Peyer's patch (tissue), 4 donors: ENCODE results near the gene TPGS1. TPM values are rescaled to one million over a fixed set of nuclear protein-coding genes. Genes with fewer than 3 reads are reported as not detected.

Experiments
- DNase-seq, 3 donors: peaks; one replicate each; pipeline ENCODE4 v3.0.0-alpha.2; 2017 to 2019
- H3K27ac ChIP-seq, 4 donors: fragments of 200-600 bp; sonication (generic); one replicate each; pipeline ENCODE4 v1.5.1; 2016 to 2019
- H3K27me3 ChIP-seq, 2 donors: fragments of 200-600 bp; sonication (generic); one replicate each; pipeline ENCODE4 v1.5.1; 2019
- H3K36me3 ChIP-seq, 3 donors: fragments of 200-600 bp; sonication (generic); one replicate each; pipeline ENCODE4 v1.5.1; 2016 to 2019
- H3K4me1 ChIP-seq, 4 donors: fragments of 200-600 bp; sonication (generic); one replicate each; pipeline ENCODE4 v1.5.1; 2016 to 2019
- H3K4me3 ChIP-seq, 4 donors: fragments of 200-600 bp; sonication (generic); 1 replicate in 3 of 4; 2 replicates in 1 of 4; pipeline ENCODE4 v1.5.1; 2016 to 2019; ENCODE audit warnings: mild to moderate bottlenecking in 1 of 4
- H3K9me3 ChIP-seq, 4 donors: fragments of 200-600 bp; sonication (generic); one replicate each; pipeline ENCODE4 v1.5.1; 2016 to 2019; ENCODE audit warnings: mild to moderate bottlenecking in 1 of 4
- CTCF ChIP-seq, 6 experiments: fragments of 450-650 bp in 4 of 6; fragments of 200-600 bp in 2 of 6; sonication (generic) in 1 of 6; IDR thresholded peaks; one replicate each; pipeline ENCODE4 v1.5.1; 2017 to 2019; ENCODE audit warnings: antibody characterized with exemption in 6 of 6, mild to moderate bottlenecking in 3 of 6, moderate library complexity in 1 of 6
- POLR2A ChIP-seq, 2 donors: fragments of 450-650 bp; IDR thresholded peaks; one replicate each; pipeline ENCODE4 v1.5.1; 2017; ENCODE audit warnings: antibody characterized with exemption in 2 of 2, mild to moderate bottlenecking in 2 of 2, moderate library complexity in 2 of 2
- total RNA-seq, 4 donors: library from RNA; depleted of rRNA; stranded (reverse); fragments of >200 nt; gene quantifications; one replicate each; pipeline ENCODE4 v1.1.0, GENCODE V29; 2016

Gene TPGS1
- total RNA-seq, 4 donors from 2014 or later, result 11.6 to 35.7 (median 24.2) TPM

- TF ChIP-seq POLR2A (IDR thresholded peaks at IDR 0.05) (no peak), CTCF (IDR thresholded peaks at IDR 0.05) (no peak)
- no peak overlapping the region for H3K4me3 ChIP-seq
- no peaks in the 10 kb centered on the region for H3K4me1 ChIP-seq
- no peaks in the 10 kb centered on the region for H3K27me3 ChIP-seq
- no peak overlapping the region for H3K27ac ChIP-seq
- no peaks in the 10 kb centered on the region for H3K36me3 ChIP-seq
- H3K9me3 ChIP-seq, result no peaks in the 10 kb centered on the region
- DNase-seq, result no peak
Observed at GRCh38 chr19:472005-472858, 35.1 kb upstream of the TPGS1 start.

- H3K27ac ChIP-seq, result no peak overlapping the region
Observed at GRCh38 chr19:474126-475078, 32.9 kb upstream of the TPGS1 start.

GRCh38 chr19:475360-475759 lies 31.9 kb upstream of the TPGS1 start:
- TF ChIP-seq CTCF (IDR thresholded peaks at IDR 0.05) (no peak), POLR2A (IDR thresholded peaks at IDR 0.05) (no peak)
- no peaks in the 10 kb centered on the region for H3K9me3 ChIP-seq
- H3K36me3 ChIP-seq, result no peaks in the 10 kb centered on the region
- no peak for DNase-seq
- H3K4me1 ChIP-seq, result peaks cover 0 to 3% (median 0%) of the 10 kb centered on the region in 4 donors
- H3K27ac ChIP-seq, result no peak overlapping the region
- no peaks in the 10 kb centered on the region for H3K27me3 ChIP-seq
- no peak overlapping the region for H3K4me3 ChIP-seq

More at GRCh38 chr19:474126-475078, 32.9 kb upstream of the TPGS1 start:
- TF ChIP-seq POLR2A (IDR thresholded peaks at IDR 0.05) (no peak), CTCF (IDR thresholded peaks at IDR 0.05) (no peak)
- H3K4me1 ChIP-seq, result no peaks in the 10 kb centered on the region
- no peak for DNase-seq
- H3K36me3 ChIP-seq, result no peaks in the 10 kb centered on the region
- no peak overlapping the region for H3K4me3 ChIP-seq
- no peaks in the 10 kb centered on the region for H3K27me3 ChIP-seq
- no peaks in the 10 kb centered on the region for H3K9me3 ChIP-seq

GRCh38 chr19:478236-478903 lies 28.9 kb upstream of the TPGS1 start:
- TF ChIP-seq CTCF (IDR thresholded peaks at IDR 0.05) (no peak), POLR2A (IDR thresholded peaks at IDR 0.05) (no peak)
- H3K36me3 ChIP-seq, result no peaks in the 10 kb centered on the region
- no peaks in the 10 kb centered on the region for H3K27me3 ChIP-seq
- no peak for DNase-seq
- peaks cover 0 to 3% (median 0%) of the 10 kb centered on the region in 4 donors for H3K4me1 ChIP-seq
- no peaks in the 10 kb centered on the region for H3K9me3 ChIP-seq
- H3K27ac ChIP-seq, result no peak overlapping the region
- no peak overlapping the region for H3K4me3 ChIP-seq

GRCh38 chr19:478976-479375 lies 28.3 kb upstream of the TPGS1 start:
- Histone ChIP-seq H3K4me1 (peaks cover 0 to 3% (median 0%) of the 10 kb centered on the region in 4 donors), H3K27me3 (no peaks in the 10 kb centered on the region), H3K27ac (no peak overlapping the region), H3K36me3 (no peaks in the 10 kb centered on the region), H3K9me3 (no peaks in the 10 kb centered on the region), H3K4me3 (no peak overlapping the region)
- no peak for DNase-seq
- TF ChIP-seq CTCF (IDR thresholded peaks at IDR 0.05) (no peak), POLR2A (IDR thresholded peaks at IDR 0.05) (no peak)
